ENCODE measurements around the gene COG1. TPM values are rescaled to one million over a fixed set of nuclear protein-coding genes. Genes with fewer than 3 reads are reported as not detected.

The COG1 gene
- polyA plus RNA-seq, 1 donor (not counting 4 experiments of a cell fraction or from before 2014, with no cell fraction given), result 16.4 TPM

- no peaks in the 10 kb centered on the region for H3K79me2 ChIP-seq (ENCODE audit: control insufficient read depth, insufficient read depth, low read length)
- no peaks in the 10 kb centered on the region for H3K9me1 ChIP-seq (ENCODE audit: control insufficient read depth, extremely low read depth, insufficient read depth, low read length)
- peaks cover 3% of the 10 kb centered on the region for H3K4me1 ChIP-seq (ENCODE audit: control insufficient read depth, extremely low read depth, insufficient read depth, low read length)
- DNase-seq (ENCODE audit: low read depth, low spot score), result no peak
- H4K20me1 ChIP-seq (ENCODE audit: control insufficient read depth, extremely low read depth, insufficient read depth, low read length), result no peaks in the 10 kb centered on the region
- no peak for FAIRE-seq
- H2AFZ ChIP-seq (ENCODE audit: control insufficient read depth, low read length), result no peak overlapping the region
- peaks cover 3% of the 10 kb centered on the region for H3K27me3 ChIP-seq (ENCODE audit: control insufficient read depth, extremely low read depth, insufficient read depth, low read length)
- TF ChIP-seq, protein P1, sequence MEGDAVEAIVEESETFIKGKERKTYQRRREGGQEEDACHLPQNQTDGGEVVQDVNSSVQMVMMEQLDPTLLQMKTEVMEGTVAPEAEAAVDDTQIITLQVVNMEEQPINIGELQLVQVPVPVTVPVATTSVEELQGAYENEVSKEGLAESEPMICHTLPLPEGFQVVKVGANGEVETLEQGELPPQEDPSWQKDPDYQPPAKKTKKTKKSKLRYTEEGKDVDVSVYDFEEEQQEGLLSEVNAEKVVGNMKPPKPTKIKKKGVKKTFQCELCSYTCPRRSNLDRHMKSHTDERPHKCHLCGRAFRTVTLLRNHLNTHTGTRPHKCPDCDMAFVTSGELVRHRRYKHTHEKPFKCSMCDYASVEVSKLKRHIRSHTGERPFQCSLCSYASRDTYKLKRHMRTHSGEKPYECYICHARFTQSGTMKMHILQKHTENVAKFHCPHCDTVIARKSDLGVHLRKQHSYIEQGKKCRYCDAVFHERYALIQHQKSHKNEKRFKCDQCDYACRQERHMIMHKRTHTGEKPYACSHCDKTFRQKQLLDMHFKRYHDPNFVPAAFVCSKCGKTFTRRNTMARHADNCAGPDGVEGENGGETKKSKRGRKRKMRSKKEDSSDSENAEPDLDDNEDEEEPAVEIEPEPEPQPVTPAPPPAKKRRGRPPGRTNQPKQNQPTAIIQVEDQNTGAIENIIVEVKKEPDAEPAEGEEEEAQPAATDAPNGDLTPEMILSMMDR (optimal IDR thresholded peaks at IDR 0.05 in 1 of 3, IDR thresholded peaks at IDR 0.05 in 1 of 3, conservative IDR thresholded peaks at IDR 0.05 in 1 of 3; ENCODE audit: extremely low read depth in 1 of 3, insufficient read depth in 2 of 3, low read length in 3 of 3), result no peak
- no peak for TF ChIP-seq EZH2 (IDR thresholded peaks at IDR 0.05; ENCODE audit: low read length)
- H3K9me3 ChIP-seq (ENCODE audit: control insufficient read depth, low read depth, low read length), result no peaks in the 10 kb centered on the region
- H3K4me3 ChIP-seq (ENCODE audit: control insufficient read depth in 2 of 3, extremely low read depth in 1 of 3, insufficient read depth in 2 of 3, low read depth in 1 of 3, low read length in 3 of 3), result no peak overlapping the region
- H3K36me3 ChIP-seq (ENCODE audit: control insufficient read depth in 2 of 2, extremely low read depth in 1 of 2, insufficient read depth in 2 of 2, low read length in 2 of 2), result no peaks in the 10 kb centered on the region
- H3K27ac ChIP-seq (ENCODE audit: control insufficient read depth, insufficient read depth, low read length), result no peak overlapping the region
- dilution Hi-C loops (cut with MboI; ENCODE audit: extremely low pct_ligation_motif_present, low sequenced_read_pairs), result no loop called here
- H3K9ac ChIP-seq (ENCODE audit: control insufficient read depth, extremely low read depth, insufficient read depth, low read length), result no peak overlapping the region
- no peak overlapping the region for H3K4me2 ChIP-seq (ENCODE audit: control insufficient read depth, extremely low read depth, insufficient read depth, low read depth, low read length)
Measured at GRCh38 chr17:73257516-73257915, 64.7 kb downstream of the COG1 start.

Other genes with a start within 250 kb of the COG1 start
- gene SLC39A11, start 100.4 kb upstream of the COG1 start, polyA plus RNA-seq, result 11.5 to 19.3 TPM (median 12.6 TPM) in 3 replicates
- gene SSTR2, start 28.0 kb upstream of the COG1 start, polyA plus RNA-seq, result not detected in 3 replicates
- not detected in 3 replicates for gene CPSF4L, start 68.8 kb downstream of the COG1 start, polyA plus RNA-seq
- gene CDC42EP4, start 118.9 kb downstream of the COG1 start, polyA plus RNA-seq, result 5.9 to 11.1 TPM (median 9.4 TPM) in 3 replicates